HFF-Myc (cell line): ENCODE measurements around the gene YWHAQ.
"Not testable (repeated sequence)": the region's sequence is repeated elsewhere in the genome, so short reads cannot be mapped to it uniquely, and the experiment has no call there.

Experiments used
- DNase-seq: peaks from one replicate; pipeline ENCODE4 v3.0.0-alpha.2; 2011; ENCODE audit warnings: low read depth; ENCODE audit errors: extremely low read depth
- H3K4me3 ChIP-seq: replicated peaks from 2 replicates; pipeline ENCODE4 v1.5.1; 2011; ENCODE audit warnings: low read depth, mild to moderate bottlenecking, control low read depth, low read length
- TF ChIP-seq, protein P1 (sequence below): IDR thresholded peaks from 2 replicates; pipeline ENCODE4 v1.5.1; 2012; ENCODE audit warnings: mild to moderate bottlenecking, low read depth, low read length, control low read depth; ENCODE audit errors: missing control alignments

YWHAQ gene

DNA sequence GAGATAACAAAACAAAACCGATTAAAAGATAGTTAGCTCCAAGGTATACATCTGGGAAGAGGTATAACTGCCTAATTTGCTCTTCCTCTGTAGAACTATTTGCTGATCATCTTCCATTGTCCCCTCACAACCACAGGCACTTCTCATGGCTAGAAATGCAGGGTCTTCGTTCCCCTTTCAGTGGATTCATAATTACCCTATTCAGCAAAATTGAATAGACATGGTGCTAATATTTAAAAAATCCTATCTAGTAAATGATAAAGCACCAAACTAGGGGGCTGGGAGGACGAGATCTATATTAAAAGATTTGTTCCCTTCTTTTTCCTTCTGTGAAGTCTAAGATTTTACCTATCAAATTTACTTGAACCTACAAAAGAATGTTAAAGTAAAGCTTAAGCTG is 44.3 kb downstream of the YWHAQ start:
- TF ChIP-seq, protein P1, sequence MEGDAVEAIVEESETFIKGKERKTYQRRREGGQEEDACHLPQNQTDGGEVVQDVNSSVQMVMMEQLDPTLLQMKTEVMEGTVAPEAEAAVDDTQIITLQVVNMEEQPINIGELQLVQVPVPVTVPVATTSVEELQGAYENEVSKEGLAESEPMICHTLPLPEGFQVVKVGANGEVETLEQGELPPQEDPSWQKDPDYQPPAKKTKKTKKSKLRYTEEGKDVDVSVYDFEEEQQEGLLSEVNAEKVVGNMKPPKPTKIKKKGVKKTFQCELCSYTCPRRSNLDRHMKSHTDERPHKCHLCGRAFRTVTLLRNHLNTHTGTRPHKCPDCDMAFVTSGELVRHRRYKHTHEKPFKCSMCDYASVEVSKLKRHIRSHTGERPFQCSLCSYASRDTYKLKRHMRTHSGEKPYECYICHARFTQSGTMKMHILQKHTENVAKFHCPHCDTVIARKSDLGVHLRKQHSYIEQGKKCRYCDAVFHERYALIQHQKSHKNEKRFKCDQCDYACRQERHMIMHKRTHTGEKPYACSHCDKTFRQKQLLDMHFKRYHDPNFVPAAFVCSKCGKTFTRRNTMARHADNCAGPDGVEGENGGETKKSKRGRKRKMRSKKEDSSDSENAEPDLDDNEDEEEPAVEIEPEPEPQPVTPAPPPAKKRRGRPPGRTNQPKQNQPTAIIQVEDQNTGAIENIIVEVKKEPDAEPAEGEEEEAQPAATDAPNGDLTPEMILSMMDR, result no peak
- H3K4me3 ChIP-seq, result no peak overlapping the region
- DNase-seq, result no peak

DNA sequence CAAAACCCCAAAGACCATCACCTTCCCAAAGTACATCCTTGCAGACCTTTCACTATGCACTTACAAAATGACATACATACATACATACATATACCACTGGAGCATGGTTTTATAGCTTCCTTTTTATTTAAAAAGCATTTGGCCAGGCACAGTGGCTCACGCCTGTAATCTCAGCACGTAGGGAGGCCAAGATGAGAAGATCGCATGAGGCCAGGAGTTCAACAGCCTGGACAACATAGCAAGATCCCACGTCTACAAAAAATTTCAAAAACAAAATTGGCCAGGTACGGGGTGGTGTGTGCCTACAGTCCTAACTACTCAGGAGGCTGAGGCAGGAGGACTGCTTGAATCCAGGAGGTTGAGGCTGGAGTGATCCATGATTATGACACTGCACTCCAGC is 45.3 kb downstream of the YWHAQ start:
- H3K4me3 ChIP-seq, result no peak overlapping the region
- TF ChIP-seq, protein P1, result no peak
- DNase-seq, result no peak

DNA sequence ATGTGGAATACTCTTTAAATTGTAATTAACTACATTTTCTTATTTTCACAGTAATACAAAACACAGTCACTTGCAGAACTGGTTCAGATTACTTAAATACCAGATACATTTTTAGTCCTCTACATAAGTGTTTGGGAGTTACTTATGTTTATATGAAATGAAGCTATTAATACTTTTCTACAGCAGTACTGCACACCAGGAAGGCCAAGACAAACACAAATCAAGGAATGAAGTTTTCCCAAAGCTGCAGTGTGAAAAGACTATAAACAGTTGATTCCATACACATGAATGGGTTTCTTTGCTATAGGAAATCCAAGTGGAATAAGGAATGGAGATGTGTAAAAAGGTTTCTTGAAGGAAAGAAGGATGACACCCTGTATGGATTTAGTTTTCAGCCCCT is 45.9 kb downstream of the YWHAQ start:
- not testable (repeated sequence) for H3K4me3 ChIP-seq, DNase-seq

DNA sequence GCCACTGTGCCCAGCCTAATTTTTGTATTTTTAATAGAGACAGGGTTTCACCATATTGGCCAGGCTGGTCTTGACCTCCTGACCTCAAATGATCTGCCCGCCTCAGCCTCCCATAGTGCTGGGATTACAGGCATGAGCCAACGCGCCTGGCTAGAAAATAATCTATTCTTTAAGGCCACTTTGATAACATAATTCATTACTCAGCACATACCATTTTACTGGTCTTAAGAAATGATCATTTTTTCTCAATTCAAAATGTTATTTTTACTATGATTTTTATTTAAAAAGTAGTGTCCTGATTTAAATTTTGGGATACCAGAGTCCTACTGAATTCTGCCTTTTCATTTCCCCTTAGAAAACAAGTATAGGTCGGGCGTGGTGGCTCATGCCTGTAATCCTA is 48.2 kb downstream of the YWHAQ start:
- TF ChIP-seq, protein P1, result no peak
- no peak for DNase-seq
- H3K4me3 ChIP-seq, result no peak overlapping the region

DNA sequence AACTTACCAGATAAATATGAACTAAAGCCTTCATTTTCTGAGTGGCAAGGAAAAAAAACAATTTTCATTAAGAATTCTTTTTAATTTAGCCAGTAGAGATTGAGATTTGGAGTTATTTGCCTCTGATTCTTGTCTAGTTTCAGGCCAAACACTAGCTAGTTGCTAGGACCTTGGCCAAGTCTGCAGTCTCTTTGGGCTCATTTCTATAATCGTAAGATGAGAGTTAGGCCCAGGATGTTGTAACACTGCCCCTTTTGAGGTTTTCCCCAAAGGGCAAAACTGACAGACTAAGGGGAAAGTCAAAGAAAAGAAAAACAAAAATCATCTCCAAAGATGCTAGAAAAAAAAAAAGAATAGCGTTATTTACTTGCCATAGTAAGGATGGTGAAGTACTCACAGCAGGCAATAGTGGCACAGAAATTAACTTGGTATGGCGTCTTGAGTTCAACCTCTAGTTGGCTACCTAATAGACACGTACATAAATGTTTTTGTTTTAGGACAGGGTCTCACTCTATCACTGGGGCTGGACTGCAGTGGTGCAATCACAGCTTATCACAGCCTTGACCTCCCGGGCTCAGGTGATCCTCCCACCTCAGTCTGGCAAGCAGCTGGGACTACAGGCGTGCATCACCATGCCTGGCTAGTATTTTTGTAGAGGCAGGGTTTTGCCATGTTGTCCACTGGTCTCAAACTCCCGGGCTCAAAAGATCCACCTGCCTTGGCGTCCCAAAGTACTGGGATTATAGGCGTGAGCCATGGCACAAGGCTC is 52.1 kb downstream of the YWHAQ start:
- TF ChIP-seq, protein P1, result no peak
- H3K4me3 ChIP-seq, result no peak overlapping the region
- DNase-seq, result no peak

DNA sequence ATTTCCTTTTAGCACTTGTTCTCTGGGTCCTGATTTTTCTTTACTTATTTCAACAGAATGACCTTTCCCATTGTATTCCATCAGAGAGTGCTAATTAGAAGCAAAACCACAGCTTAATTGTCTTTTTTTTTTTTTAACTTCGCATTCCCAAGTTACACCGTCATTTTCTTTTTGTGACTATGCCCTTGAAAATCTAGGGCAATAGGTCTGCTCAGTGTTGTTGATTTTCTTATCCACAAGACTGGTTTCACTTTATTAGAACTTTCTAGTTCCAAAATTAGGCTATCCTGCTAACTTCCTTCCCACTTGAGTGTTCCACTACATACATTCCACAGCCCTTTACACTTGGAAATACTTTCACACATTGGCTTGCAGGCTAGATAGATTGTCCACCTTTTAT is 56.5 kb downstream of the YWHAQ start:
- H3K4me3 ChIP-seq, result no peak overlapping the region
- TF ChIP-seq, protein P1, result no peak
- DNase-seq, result no peak

DNA sequence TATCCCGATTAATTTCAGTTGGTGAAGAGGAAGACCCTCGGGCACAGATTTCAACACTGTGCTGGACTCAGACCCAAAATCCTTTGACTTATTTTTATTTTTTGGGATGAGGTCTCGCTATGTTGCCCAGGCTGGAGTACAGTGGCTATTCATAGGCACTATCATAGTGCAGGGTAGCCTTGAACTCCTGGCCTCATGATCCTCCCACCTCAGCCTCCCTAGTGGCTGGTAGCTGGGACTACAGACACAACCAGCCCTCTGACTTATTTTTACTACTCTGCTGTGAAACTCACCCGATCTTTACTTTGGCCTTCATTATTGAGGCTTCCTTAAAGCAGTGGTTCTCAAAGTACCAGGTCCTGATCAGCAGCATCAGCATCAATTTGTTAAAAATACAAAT is 57.0 kb downstream of the YWHAQ start:
- no peak overlapping the region for H3K4me3 ChIP-seq
- DNase-seq, result no peak
- TF ChIP-seq, protein P1, result no peak
